ENCODE measurements around the gene EP400. TPM values are rescaled to one million over a fixed set of nuclear protein-coding genes. Genes with fewer than 3 reads are reported as not detected.

EP400 gene
- total and polyA plus RNA-seq, 2 of the 13 experiments (the other 11 are each of a cell fraction or from before 2014, with no cell fraction given), result 4.9 to 5.0 TPM

DNA sequence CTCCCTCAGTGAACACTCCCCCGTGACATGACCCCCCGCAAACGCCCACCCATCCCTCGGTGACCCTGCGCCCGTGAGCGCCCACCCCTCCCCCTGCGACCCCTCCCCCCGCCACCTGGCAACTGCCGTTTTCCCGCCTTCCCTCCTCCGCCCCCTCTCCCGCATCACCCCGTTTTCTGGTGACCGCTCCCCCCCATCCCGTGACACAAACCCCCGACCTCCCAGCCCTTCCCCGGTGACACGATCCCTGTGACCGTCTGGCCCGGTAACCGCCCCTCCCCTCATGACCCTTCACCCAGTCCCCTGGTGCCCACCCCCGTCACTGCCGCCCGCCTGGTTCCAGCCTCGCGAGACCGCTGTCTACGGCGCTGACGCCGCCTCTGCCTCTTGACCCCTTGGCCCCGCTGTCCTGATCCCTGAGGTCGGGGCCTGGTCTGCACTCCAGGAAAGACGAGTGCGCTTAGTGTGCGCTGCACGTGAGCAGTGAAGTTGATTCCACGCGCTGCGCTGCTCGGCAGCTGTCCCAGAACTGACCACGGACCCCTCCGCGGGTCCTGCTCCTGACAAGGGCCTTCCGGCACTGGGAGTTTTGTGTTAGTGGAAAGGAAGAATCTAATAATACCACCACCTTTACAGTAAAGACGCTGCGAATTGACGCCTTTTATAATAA is 135.0 kb downstream of the EP400 start (continued):
- TF ChIP-seq, protein P1, sequence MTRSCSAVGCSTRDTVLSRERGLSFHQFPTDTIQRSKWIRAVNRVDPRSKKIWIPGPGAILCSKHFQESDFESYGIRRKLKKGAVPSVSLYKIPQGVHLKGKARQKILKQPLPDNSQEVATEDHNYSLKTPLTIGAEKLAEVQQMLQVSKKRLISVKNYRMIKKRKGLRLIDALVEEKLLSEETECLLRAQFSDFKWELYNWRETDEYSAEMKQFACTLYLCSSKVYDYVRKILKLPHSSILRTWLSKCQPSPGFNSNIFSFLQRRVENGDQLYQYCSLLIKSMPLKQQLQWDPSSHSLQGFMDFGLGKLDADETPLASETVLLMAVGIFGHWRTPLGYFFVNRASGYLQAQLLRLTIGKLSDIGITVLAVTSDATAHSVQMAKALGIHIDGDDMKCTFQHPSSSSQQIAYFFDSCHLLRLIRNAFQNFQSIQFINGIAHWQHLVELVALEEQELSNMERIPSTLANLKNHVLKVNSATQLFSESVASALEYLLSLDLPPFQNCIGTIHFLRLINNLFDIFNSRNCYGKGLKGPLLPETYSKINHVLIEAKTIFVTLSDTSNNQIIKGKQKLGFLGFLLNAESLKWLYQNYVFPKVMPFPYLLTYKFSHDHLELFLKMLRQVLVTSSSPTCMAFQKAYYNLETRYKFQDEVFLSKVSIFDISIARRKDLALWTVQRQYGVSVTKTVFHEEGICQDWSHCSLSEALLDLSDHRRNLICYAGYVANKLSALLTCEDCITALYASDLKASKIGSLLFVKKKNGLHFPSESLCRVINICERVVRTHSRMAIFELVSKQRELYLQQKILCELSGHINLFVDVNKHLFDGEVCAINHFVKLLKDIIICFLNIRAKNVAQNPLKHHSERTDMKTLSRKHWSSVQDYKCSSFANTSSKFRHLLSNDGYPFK (CRISPR knock-in tag; IDR thresholded peaks at IDR 0.05; ENCODE audit: borderline replicate concordance), result peak; percentile 66; the same call in 1 of the 2 replicates
- TF ChIP-seq CHD2 (IDR thresholded peaks at IDR 0.05; ENCODE audit: low read depth, low read length) (peak; percentile 98), GLMP (CRISPR knock-in tag; IDR thresholded peaks at IDR 0.05; ENCODE audit: borderline replicate concordance) (no peak), ZNF432 (CRISPR knock-in tag; IDR thresholded peaks at IDR 0.05; ENCODE audit: borderline replicate concordance) (no peak), ZNF674 (CRISPR knock-in tag; IDR thresholded peaks at IDR 0.05; ENCODE audit: low read depth) (no peak), ZFP36L2 (CRISPR knock-in tag; IDR thresholded peaks at IDR 0.05) (no peak), IRF2 (CRISPR knock-in tag; IDR thresholded peaks at IDR 0.05) (peak; percentile 47; the same call in 1 of the 2 replicates), RARA (CRISPR knock-in tag; IDR thresholded peaks at IDR 0.05) (peak; percentile 98), ZNF263 (CRISPR knock-in tag; IDR thresholded peaks at IDR 0.05) (peak; percentile 67; the same call in 1 of the 2 replicates), RFX1 (IDR thresholded peaks at IDR 0.05) (no peak), REPIN1 (CRISPR knock-in tag; IDR thresholded peaks at IDR 0.05; ENCODE audit: borderline replicate concordance, low read depth) (peak; percentile 81; the same call in 1 of the 2 replicates), ZNF264 (CRISPR knock-in tag; IDR thresholded peaks at IDR 0.05) (peak; percentile 61; the same call in 1 of the 2 replicates), SOX5 (CRISPR knock-in tag; IDR thresholded peaks at IDR 0.05; ENCODE audit: borderline replicate concordance) (peak; percentile 35; the same call in 1 of the 2 replicates), KDM4B (CRISPR knock-in tag; IDR thresholded peaks at IDR 0.05) (no peak)
- TF ChIP-seq, protein P2, sequence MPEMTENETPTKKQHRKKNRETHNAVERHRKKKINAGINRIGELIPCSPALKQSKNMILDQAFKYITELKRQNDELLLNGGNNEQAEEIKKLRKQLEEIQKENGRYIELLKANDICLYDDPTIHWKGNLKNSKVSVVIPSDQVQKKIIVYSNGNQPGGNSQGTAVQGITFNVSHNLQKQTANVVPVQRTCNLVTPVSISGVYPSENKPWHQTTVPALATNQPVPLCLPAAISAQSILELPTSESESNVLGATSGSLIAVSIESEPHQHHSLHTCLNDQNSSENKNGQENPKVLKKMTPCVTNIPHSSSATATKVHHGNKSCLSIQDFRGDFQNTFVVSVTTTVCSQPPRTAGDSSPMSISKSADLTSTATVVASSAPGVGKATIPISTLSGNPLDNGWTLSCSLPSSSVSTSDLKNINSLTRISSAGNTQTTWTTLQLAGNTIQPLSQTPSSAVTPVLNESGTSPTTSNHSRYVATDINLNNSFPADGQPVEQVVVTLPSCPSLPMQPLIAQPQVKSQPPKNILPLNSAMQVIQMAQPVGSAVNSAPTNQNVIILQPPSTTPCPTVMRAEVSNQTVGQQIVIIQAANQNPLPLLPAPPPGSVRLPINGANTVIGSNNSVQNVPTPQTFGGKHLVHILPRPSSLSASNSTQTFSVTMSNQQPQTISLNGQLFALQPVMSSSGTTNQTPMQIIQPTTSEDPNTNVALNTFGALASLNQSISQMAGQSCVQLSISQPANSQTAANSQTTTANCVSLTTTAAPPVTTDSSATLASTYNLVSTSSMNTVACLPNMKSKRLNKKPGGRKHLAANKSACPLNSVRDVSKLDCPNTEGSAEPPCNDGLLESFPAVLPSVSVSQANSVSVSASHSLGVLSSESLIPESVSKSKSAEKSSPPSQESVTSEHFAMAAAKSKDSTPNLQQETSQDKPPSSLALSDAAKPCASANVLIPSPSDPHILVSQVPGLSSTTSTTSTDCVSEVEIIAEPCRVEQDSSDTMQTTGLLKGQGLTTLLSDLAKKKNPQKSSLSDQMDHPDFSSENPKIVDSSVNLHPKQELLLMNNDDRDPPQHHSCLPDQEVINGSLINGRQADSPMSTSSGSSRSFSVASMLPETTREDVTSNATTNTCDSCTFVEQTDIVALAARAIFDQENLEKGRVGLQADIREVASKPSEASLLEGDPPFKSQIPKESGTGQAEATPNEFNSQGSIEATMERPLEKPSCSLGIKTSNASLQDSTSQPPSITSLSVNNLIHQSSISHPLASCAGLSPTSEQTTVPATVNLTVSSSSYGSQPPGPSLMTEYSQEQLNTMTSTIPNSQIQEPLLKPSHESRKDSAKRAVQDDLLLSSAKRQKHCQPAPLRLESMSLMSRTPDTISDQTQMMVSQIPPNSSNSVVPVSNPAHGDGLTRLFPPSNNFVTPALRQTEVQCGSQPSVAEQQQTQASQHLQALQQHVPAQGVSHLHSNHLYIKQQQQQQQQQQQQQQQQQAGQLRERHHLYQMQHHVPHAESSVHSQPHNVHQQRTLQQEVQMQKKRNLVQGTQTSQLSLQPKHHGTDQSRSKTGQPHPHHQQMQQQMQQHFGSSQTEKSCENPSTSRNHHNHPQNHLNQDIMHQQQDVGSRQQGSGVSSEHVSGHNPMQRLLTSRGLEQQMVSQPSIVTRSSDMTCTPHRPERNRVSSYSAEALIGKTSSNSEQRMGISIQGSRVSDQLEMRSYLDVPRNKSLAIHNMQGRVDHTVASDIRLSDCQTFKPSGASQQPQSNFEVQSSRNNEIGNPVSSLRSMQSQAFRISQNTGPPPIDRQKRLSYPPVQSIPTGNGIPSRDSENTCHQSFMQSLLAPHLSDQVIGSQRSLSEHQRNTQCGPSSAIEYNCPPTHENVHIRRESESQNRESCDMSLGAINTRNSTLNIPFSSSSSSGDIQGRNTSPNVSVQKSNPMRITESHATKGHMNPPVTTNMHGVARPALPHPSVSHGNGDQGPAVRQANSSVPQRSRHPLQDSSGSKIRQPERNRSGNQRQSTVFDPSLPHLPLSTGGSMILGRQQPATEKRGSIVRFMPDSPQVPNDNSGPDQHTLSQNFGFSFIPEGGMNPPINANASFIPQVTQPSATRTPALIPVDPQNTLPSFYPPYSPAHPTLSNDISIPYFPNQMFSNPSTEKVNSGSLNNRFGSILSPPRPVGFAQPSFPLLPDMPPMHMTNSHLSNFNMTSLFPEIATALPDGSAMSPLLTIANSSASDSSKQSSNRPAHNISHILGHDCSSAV (CRISPR knock-in tag; IDR thresholded peaks at IDR 0.05; ENCODE audit: borderline replicate concordance), result no peak
- TF ChIP-seq, protein P3, sequence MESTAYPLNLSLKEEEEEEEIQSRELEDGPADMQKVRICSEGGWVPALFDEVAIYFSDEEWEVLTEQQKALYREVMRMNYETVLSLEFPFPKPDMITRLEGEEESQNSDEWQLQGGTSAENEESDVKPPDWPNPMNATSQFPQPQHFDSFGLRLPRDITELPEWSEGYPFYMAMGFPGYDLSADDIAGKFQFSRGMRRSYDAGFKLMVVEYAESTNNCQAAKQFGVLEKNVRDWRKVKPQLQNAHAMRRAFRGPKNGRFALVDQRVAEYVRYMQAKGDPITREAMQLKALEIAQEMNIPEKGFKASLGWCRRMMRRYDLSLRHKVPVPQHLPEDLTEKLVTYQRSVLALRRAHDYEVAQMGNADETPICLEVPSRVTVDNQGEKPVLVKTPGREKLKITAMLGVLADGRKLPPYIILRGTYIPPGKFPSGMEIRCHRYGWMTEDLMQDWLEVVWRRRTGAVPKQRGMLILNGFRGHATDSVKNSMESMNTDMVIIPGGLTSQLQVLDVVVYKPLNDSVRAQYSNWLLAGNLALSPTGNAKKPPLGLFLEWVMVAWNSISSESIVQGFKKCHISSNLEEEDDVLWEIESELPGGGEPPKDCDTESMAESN (CRISPR knock-in tag; conservative IDR thresholded peaks at IDR 0.05), result peak; percentile 77
